A673 (cell line): Measurements from ENCODE around the gene RNPS1. TPM values are rescaled to one million over a fixed set of nuclear protein-coding genes. Genes with fewer than 3 reads are reported as not detected.

Source experiments
- BruUV-seq: library from RNA; stranded (reverse); fragments of 400-500 nt; replicated peaks from 2 replicates; lab custom pipeline; 2021; lab: Mats Ljungman, UMichigan
- CTCF ChIA-PET: fragments of 300-600 bp; sonication (Branson Sonifier 250); formaldehyde crosslinking; loops from one replicate; lab custom pipeline; 2022; ENCODE audit warnings: antibody characterized with exemption; lab: Charles Lee
- POLR2A ChIA-PET: fragments of 300-600 bp; sonication (Branson Sonifier 250); formaldehyde crosslinking; loops from one replicate; lab custom pipeline; 2022; ENCODE audit warnings: antibody characterized with exemption; ENCODE audit not compliant: low non-redundant PET; lab: Charles Lee
- DNase-seq: peaks from one replicate; pipeline ENCODE4 v3.0.0-alpha.2; 2015; ENCODE audit warnings: low spot score
- H3K27ac ChIP-seq: fragments of 200-600 bp; sonication (generic); 2 replicates; pipeline ENCODE4 v1.5.1; 2016; ENCODE audit warnings: mixed run types, low read depth, mild to moderate bottlenecking, mixed read lengths, antibody characterized with exemption, low read length; ENCODE audit not compliant: poor library complexity, severe bottlenecking
- H3K27me3 ChIP-seq: fragments of 200-600 bp; sonication (generic); replicated peaks from 2 replicates; pipeline ENCODE4 v1.6.1; 2017; ENCODE audit warnings: mixed run types, low read depth, mild to moderate bottlenecking, mixed read lengths, antibody characterized with exemption, low read length; ENCODE audit not compliant: insufficient read depth, poor library complexity
- H3K36me3 ChIP-seq: fragments of 200-600 bp; sonication (generic); 2 replicates; pipeline ENCODE4 v1.6.1; 2016; ENCODE audit warnings: mixed run types, mild to moderate bottlenecking, mixed read lengths, antibody characterized with exemption, low read length; ENCODE audit not compliant: insufficient read depth, poor library complexity, severe bottlenecking
- H3K4me1 ChIP-seq: fragments of 200-600 bp; sonication (generic); 2 replicates; pipeline ENCODE4 v1.6.1; 2017; ENCODE audit warnings: mixed run types, mild to moderate bottlenecking, mixed read lengths, antibody characterized with exemption, low read length; ENCODE audit not compliant: insufficient read depth, poor library complexity, severe bottlenecking
- H3K4me3 ChIP-seq: fragments of 200-600 bp; sonication (generic); 2 replicates; pipeline ENCODE4 v1.5.1; 2016; ENCODE audit warnings: low read depth, mixed run types, mild to moderate bottlenecking, mixed read lengths, low read length; ENCODE audit not compliant: poor library complexity, severe bottlenecking
- H3K9me3 ChIP-seq: fragments of 200-600 bp; sonication (generic); 2 replicates; pipeline ENCODE4 v1.6.1; 2016; ENCODE audit warnings: mixed run types, low read depth, mild to moderate bottlenecking, mixed read lengths, antibody characterized with exemption, low read length; ENCODE audit not compliant: poor library complexity, severe bottlenecking
- EZH2 ChIP-seq: fragments of 200-600 bp; sonication (generic); IDR thresholded peaks from 2 replicates; pipeline ENCODE4 v1.6.1; 2017; ENCODE audit warnings: borderline replicate concordance, low read depth, mild to moderate bottlenecking, mixed read lengths, antibody characterized with exemption, low read length; ENCODE audit not compliant: poor library complexity, severe bottlenecking
- intact Hi-C: fragments of 100-400 bp; cut with micrococcal nuclease; formaldehyde crosslinking; loops from one replicate; pipeline ENCODE4 v1.10.0; 2022; ENCODE audit not compliant: unreplicated experiment
- total RNA-seq: library from RNA; stranded (reverse); gene quantifications from 2 replicates; pipeline ENCODE4 v1.2.3, GENCODE V29; 2021
- TF ChIP-seq, protein P1 (sequence below): fragments of 300-800, 200-600 bp; sonication (generic); conservative IDR thresholded peaks from 2 replicates; pipeline ENCODE4 v1.5.1; 2017; ENCODE audit warnings: low read depth, mild to moderate bottlenecking, antibody characterized with exemption, low read length, moderate library complexity, mixed read lengths

RNPS1 gene
- total RNA-seq, 1 experiment from 2014 or later = 345 TPM

- H3K27ac ChIP-seq = no peak overlapping the region
- no peak for DNase-seq
- intact Hi-C loops = no loop called here
- TF ChIP-seq, protein P1, sequence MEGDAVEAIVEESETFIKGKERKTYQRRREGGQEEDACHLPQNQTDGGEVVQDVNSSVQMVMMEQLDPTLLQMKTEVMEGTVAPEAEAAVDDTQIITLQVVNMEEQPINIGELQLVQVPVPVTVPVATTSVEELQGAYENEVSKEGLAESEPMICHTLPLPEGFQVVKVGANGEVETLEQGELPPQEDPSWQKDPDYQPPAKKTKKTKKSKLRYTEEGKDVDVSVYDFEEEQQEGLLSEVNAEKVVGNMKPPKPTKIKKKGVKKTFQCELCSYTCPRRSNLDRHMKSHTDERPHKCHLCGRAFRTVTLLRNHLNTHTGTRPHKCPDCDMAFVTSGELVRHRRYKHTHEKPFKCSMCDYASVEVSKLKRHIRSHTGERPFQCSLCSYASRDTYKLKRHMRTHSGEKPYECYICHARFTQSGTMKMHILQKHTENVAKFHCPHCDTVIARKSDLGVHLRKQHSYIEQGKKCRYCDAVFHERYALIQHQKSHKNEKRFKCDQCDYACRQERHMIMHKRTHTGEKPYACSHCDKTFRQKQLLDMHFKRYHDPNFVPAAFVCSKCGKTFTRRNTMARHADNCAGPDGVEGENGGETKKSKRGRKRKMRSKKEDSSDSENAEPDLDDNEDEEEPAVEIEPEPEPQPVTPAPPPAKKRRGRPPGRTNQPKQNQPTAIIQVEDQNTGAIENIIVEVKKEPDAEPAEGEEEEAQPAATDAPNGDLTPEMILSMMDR = no peak
- no peak for TF ChIP-seq EZH2
- no peaks in the 10 kb centered on the region for H3K4me1 ChIP-seq
- no peaks in the 10 kb centered on the region for H3K9me3 ChIP-seq
- BruUV-seq = no TSS peak
- no peaks in the 10 kb centered on the region for H3K36me3 ChIP-seq
- ChIA-PET CTCF (no interaction called here), POLR2A (no interaction called here)
- H3K27me3 ChIP-seq = no peaks in the 10 kb centered on the region
- no peak overlapping the region for H3K4me3 ChIP-seq
Observed at GRCh38 chr16:2285731-2286191, 17.8 kb upstream of the RNPS1 start.

DNA sequence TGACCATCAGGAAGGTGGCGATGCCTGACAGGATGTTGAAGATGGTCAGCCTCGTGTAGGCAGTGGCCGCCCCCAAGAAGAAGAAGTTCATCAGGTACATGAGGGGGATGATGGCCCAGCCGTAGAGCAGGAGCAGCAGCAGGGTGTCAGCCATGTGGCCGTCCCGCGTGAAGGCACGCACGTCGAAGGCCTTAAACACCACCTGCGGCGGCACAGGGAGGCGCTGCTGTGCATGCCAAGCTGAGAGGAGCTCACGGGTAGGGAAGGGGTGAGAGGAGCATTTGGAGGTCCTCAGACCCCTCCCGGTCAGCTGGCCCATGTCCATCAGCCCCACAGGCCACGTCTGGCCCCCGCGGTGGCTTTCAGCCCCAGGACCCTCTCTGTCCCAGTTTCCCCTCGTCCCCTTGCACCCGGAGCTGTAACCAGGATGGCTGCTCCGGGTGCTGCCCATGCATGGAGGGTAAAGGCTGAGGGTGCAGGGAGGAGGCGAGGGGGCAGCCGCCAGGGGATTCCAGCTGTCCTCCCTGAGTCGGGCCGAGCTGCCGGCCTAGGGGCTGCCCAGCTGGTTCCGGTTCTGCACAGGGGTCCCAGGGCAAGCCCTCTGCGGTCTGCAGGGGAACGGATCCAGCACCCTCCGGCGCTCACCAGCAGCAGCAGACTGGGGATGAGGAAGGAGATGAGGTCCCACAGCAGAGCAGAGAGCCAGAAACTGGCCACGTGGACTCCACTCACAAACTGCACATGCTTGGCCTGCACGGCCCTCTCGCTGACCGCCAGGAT is 17.1 kb upstream of the RNPS1 start:
- no peaks in the 10 kb centered on the region for H3K4me1 ChIP-seq
- no peak overlapping the region for H3K27ac ChIP-seq
- H3K9me3 ChIP-seq = no peaks in the 10 kb centered on the region
- H3K27me3 ChIP-seq = no peaks in the 10 kb centered on the region
- ChIA-PET CTCF (no interaction called here), POLR2A (no interaction called here)
- no peaks in the 10 kb centered on the region for H3K36me3 ChIP-seq
- H3K4me3 ChIP-seq = no peak overlapping the region
- no peak for DNase-seq
- BruUV-seq = no TSS peak
- no peak for TF ChIP-seq EZH2
- TF ChIP-seq, protein P1 = no peak
- intact Hi-C loops = no loop called here

- no peaks in the 10 kb centered on the region for H3K4me1 ChIP-seq
- H3K27me3 ChIP-seq = no peaks in the 10 kb centered on the region
- TF ChIP-seq, protein P1 = no peak
- TF ChIP-seq EZH2 = no peak
- H3K4me3 ChIP-seq = no peak overlapping the region
- CTCF ChIA-PET = no interaction called here
- H3K36me3 ChIP-seq = no peaks in the 10 kb centered on the region
- intact Hi-C loops = no loop called here
- no peaks in the 10 kb centered on the region for H3K9me3 ChIP-seq
- no peak for DNase-seq
- BruUV-seq = no TSS peak
- no peak overlapping the region for H3K27ac ChIP-seq
- POLR2A ChIA-PET = no interaction called here
Observed at GRCh38 chr16:2284001-2284770, 16.3 kb upstream of the RNPS1 start.
